SJCRH30 (cell line): Measurements from ENCODE around the gene APBA2. TPM values are rescaled to one million over a fixed set of nuclear protein-coding genes. Genes with fewer than 3 reads are reported as not detected.

Experiments
- DNase-seq, 2 experiments: peaks; one replicate each; pipeline ENCODE4 v3.0.0-alpha.2; 2015 to 2020
- H3K27ac ChIP-seq: fragments of 250-450 bp; sonication (Bioruptor Pico); 2 replicates; pipeline ENCODE4 v1.5.1; 2020; ENCODE audit warnings: mild to moderate bottlenecking, moderate library complexity
- H3K27me3 ChIP-seq: fragments of 250-450 bp; sonication (Bioruptor Pico); 2 replicates; pipeline ENCODE4 v1.5.1; 2020; ENCODE audit warnings: mild to moderate bottlenecking, moderate library complexity
- H3K36me3 ChIP-seq: fragments of 250-450 bp; sonication (Bioruptor Pico); 2 replicates; pipeline ENCODE4 v1.5.1; 2020; ENCODE audit warnings: mild to moderate bottlenecking, moderate library complexity
- H3K4me1 ChIP-seq: fragments of 250-450 bp; sonication (Bioruptor Pico); 2 replicates; pipeline ENCODE4 v1.5.1; 2020; ENCODE audit warnings: mild to moderate bottlenecking, moderate library complexity
- H3K4me3 ChIP-seq: fragments of 250-450 bp; sonication (Bioruptor Pico); 2 replicates; pipeline ENCODE4 v1.5.1; 2020; ENCODE audit warnings: mild to moderate bottlenecking, moderate library complexity
- H3K9me3 ChIP-seq: fragments of 250-450 bp; sonication (Bioruptor Pico); replicated peaks from 2 replicates; pipeline ENCODE4 v1.5.1; 2020; ENCODE audit warnings: mild to moderate bottlenecking, moderate library complexity
- total RNA-seq: library from RNA; depleted of rRNA; stranded (reverse); fragments of >200 nt; shearing (Covaris generic); gene quantifications from 2 replicates; pipeline ENCODE4 v1.2.3, GENCODE V29; 2014

APBA2 gene
- total RNA-seq, 1 experiment from 2014 or later: 11.9 TPM

DNA sequence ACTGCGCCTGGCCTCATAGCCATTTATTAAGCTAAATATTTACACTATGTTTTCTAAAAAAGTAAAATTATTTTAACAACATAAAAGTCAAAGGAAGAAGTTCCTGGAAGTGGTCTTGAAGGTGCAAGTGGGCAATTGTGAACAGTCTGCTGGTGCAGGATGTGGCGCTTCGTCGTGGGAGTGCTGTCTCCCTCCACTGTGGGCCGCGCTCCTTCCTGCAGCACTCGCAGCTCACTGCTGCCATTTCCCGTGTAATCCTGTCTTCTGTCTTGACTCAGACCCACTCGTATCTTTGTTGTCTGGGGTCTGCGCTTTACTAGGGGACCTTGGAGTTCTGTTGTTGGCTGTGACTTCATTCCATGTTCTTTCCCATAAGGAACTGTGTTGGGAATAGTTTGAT lies 56.3 kb downstream of the APBA2 start:
- no peaks in the 10 kb centered on the region for H3K4me1 ChIP-seq
- no peak overlapping the region for H3K4me3 ChIP-seq
- H3K9me3 ChIP-seq: no peaks in the 10 kb centered on the region
- no peaks in the 10 kb centered on the region for H3K27me3 ChIP-seq
- no peak overlapping the region for H3K27ac ChIP-seq
- DNase-seq: no peak
- H3K36me3 ChIP-seq: no peaks in the 10 kb centered on the region

DNA sequence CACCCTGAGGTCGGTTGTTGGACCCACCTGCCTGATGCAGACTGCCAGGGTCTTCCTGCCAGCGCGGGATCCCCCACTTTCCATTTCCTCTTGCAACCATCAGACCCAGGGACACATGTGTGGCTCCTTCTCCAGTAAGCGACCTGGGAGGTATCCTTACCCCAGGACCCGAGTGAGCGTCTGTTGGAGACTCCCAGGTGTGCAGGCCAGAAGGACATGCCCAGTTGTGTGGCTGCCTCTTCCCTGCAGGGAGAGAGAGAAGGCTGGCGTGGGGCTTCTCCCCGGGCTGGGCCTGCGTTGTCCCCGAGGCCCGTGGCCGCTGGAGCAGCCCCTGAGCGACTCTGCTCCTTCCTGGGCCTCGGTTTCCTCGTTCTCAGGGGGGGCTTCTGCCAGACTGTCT lies 56.8 kb downstream of the APBA2 start:
- DNase-seq: no peak
- no peak overlapping the region for H3K27ac ChIP-seq
- H3K9me3 ChIP-seq: no peaks in the 10 kb centered on the region
- no peak overlapping the region for H3K4me3 ChIP-seq
- no peaks in the 10 kb centered on the region for H3K4me1 ChIP-seq
- no peaks in the 10 kb centered on the region for H3K36me3 ChIP-seq
- no peaks in the 10 kb centered on the region for H3K27me3 ChIP-seq

DNA sequence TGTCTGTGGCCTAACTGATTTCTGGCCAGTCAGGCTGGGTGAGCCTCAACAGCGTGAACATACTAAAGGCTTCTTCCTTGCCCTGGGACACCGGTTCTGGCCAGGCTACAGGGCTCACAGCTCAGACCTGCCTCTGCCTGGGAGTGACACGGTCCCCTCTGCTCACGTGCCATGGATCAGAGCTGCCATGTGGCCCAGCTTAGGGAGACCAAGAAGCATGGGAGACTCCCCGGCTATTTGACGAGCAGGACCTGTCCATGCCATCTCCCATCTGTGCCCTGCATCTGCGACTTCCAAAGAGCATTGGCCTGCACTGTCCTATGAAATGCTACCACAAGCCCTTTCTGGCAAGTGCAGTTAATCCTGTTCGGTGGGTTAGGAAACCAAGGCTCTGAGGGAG lies 57.4 kb downstream of the APBA2 start:
- Histone ChIP-seq H3K27me3 (no peaks in the 10 kb centered on the region), H3K9me3 (no peaks in the 10 kb centered on the region), H3K4me3 (no peak overlapping the region), H3K27ac (no peak overlapping the region), H3K4me1 (peaks cover 3% of the 10 kb centered on the region; the same call in 1 of the 2 replicates), H3K36me3 (no peaks in the 10 kb centered on the region)
- no peak for DNase-seq

DNA sequence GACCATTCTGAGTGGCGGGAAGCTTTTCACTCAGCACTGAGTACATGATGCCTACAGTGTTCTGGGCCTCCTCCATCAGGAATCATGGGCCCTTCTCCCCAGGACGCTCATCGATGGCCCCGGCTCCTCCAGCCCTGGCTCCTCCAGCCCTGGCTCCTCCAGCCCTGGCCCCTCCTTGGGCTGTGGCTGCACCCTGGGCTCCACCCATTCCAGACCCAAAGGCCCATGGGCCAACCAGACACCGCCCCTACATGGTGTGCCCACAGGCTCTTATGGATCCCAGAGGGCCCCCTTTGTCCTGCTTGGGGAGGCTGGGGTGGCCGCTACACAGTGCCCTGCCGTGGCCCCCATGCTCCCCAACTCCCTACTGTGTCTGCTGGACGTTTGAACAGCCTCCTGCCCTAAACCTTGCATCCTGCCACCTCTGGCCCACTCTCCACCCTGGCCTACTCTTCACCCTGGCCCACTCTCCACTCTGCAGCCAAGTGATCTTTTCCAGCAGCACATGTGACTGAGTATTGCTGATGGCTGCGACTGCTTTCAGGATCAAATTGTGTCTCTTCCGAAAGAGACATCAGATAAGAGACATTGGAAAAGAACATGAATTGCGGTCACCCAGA lies 57.9 kb downstream of the APBA2 start:
- H3K27ac ChIP-seq: no peak overlapping the region
- no peak for DNase-seq
- H3K4me3 ChIP-seq: no peak overlapping the region
- no peaks in the 10 kb centered on the region for H3K27me3 ChIP-seq
- H3K36me3 ChIP-seq: no peaks in the 10 kb centered on the region
- H3K9me3 ChIP-seq: no peaks in the 10 kb centered on the region
- peaks cover 6% of the 10 kb centered on the region for H3K4me1 ChIP-seq

DNA sequence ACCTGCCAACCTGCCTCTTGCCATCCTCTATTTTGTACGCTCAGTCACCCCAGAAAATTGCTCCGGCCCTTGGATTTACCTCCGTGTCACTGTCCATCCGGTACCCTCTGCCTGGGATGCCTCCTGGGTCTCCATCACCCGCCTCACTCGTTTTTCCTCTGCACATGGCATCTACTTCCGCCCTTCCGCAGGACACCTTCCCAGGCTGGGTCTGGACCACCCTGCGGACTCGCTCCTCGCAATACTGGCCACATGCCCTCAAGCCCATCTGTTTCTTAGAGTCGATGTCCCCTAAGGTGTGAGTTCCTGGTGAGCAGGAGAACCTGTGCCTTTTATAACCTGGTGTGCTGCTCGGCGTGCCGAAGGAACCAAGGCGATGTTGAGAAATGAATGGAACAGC lies 58.5 kb downstream of the APBA2 start:
- Histone ChIP-seq H3K4me1 (peaks cover 9% of the 10 kb centered on the region), H3K27ac (no peak overlapping the region), H3K36me3 (no peaks in the 10 kb centered on the region), H3K9me3 (no peaks in the 10 kb centered on the region), H3K27me3 (no peaks in the 10 kb centered on the region), H3K4me3 (no peak overlapping the region)
- no peak for DNase-seq

DNA sequence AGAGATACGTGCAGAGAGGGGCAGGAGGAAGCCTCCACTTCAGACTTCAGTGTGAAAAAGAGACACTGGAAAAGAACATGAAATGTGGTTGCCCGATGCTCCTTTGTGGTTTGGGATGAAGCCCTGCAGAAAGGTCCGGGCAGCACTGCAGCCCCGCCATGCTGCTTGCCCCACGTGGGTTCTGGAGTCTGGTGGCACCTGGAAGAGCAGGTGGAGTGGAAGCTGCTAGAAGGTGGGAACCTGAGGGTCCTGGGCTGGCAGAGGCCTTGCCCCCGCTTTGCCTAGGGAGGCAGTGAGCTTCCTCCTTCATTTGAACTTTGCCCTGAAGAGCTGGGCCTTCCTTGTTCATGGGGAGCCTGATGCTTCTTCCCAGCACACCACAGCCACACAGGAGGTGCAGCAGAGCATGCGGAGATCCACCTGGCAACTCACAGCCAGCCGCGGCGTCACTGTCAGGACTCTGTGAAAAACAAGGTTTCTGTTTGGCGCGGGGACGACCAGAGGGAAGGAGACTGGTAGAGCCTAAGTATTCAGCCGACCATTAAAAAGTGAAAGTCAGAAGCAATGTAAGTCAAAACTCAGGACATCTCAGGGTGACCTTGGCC lies 59.0 kb downstream of the APBA2 start:
- Histone ChIP-seq H3K36me3 (no peaks in the 10 kb centered on the region), H3K27ac (no peak overlapping the region), H3K27me3 (no peaks in the 10 kb centered on the region), H3K4me3 (no peak overlapping the region), H3K9me3 (no peaks in the 10 kb centered on the region), H3K4me1 (peaks cover 9% of the 10 kb centered on the region)
- no peak for DNase-seq

DNA sequence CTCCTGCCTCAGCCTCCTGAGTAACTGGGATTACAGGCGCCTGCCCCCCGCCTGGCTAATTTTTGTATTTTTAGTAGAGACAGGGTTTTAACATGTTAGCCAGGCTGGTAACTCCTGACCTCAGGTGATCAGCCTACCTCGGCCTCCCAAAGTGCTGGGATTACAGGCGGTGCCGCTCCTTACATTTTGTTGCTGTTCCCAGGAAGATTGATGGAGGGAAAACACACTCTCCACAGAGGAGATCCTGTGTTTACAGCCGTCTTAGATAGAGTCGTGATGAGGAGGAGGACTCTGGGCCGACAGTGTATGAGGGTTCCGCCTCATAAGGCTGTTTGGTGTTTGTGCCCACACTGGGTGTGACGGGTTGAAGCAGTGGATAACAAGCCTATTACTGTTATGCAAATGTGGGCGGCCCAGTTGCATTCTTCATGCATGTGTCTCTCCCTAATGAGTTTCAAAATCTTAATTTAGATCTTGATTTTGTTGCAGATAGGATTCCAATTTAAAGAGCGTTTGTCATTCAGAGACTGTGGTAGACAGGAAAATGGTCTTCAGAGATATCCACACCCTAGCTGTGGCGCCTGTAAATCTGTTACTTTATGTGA lies 60.0 kb downstream of the APBA2 start:
- Histone ChIP-seq H3K4me3 (no peak overlapping the region), H3K27me3 (no peaks in the 10 kb centered on the region), H3K27ac (no peak overlapping the region), H3K36me3 (no peaks in the 10 kb centered on the region), H3K4me1 (peaks cover 9% of the 10 kb centered on the region), H3K9me3 (no peaks in the 10 kb centered on the region)
- DNase-seq: no peak

DNA sequence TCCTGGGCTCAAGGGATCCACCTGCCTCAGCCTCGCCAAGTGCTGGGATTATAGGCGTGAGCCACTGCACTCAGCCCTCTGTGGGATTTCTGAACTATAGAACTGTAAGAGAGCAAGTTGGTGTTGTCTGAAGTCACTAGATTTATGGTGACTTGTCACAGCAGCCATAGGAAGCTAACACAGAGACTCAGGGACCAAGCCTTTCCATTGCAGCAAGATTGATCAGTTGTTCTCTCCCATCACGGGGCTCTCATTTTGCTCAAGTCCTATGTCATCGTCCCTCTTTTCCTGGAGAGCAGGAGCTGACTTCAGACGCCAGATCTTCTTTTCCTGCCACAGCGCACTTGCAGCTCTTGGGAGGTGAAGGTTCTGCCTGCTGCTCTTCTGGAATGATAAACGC lies 61.0 kb downstream of the APBA2 start:
- H3K4me1 ChIP-seq: peaks cover 9% of the 10 kb centered on the region
- no peak overlapping the region for H3K27ac ChIP-seq
- no peak for DNase-seq

DNA sequence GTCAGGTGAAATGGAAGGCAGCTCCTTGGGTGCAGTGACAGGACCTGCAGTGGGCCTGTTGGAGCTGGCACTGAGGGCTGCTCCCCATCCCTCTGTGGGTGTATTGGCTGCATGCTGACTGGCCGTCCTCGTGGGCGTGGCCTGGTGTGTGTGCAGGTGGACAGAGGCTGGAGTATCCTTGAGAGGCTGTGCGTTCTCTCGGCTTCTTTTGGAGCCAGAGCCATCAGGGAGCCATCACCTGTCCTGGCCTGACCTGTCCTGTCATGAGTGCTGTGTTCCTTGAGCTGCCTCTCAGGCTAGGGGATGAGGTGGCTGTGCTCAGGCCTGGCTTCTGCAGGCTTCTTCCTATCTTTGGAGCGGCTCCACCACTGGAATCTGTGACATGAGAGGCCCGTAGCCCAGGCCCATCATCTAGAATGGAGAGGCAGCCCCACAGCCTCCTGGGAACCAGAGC lies 61.5 kb downstream of the APBA2 start:
- Histone ChIP-seq H3K27ac (no peak overlapping the region), H3K36me3 (no peaks in the 10 kb centered on the region), H3K27me3 (no peaks in the 10 kb centered on the region), H3K4me1 (peaks cover 9% of the 10 kb centered on the region), H3K9me3 (no peaks in the 10 kb centered on the region), H3K4me3 (no peak overlapping the region)
- DNase-seq: no peak

More for the DNA sequence above, 61.0 kb downstream of the APBA2 start:
- Histone ChIP-seq H3K36me3 (no peaks in the 10 kb centered on the region), H3K9me3 (no peaks in the 10 kb centered on the region), H3K27me3 (no peaks in the 10 kb centered on the region), H3K4me3 (no peak overlapping the region)

DNA sequence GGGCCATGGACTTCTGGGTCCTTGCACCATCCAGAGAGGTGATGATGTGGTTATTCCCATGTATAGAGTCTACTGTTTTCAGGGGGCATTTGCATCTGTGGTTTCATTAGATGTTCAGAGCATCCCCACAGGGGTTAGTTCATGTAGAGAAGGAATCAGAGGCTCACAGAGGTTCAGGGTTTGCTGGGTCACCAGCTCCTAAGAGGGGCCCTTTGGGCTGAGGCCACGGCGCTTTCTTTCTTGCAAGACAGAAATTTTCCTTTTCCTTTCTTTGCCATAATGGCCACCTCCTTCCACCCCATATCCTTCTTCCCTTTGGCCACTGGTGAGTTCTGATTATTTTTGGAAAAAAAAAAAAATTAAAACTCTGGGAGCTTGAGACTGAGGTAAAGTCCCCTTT lies 62.3 kb downstream of the APBA2 start:
- Histone ChIP-seq H3K9me3 (no peaks in the 10 kb centered on the region), H3K4me1 (peaks cover 12% of the 10 kb centered on the region), H3K4me3 (peak overlapping the region; percentile 26), H3K27me3 (no peaks in the 10 kb centered on the region), H3K27ac (peak overlapping the region; percentile 67; the same call in 1 of the 2 replicates), H3K36me3 (no peaks in the 10 kb centered on the region)
- DNase-seq: no peak

DNA sequence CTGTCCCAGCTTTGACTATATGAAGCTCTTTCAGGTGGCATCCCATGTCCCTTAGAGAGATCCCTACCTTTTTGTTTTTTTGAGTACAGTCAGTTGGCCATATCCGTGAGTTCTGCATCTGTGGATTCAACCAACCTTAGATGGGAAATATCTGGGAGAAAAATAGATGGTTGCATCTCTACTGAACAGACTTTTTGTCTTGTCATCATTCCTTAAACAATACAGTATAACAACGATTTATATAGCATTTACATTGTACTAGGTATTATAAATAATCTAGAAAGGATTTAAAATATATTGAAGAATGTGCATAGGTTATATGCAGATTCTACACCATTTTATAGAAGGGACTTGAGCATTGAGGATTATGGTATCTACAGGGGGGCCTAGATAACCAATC lies 65.1 kb downstream of the APBA2 start:
- no peak for DNase-seq
- no peak overlapping the region for H3K4me3 ChIP-seq
- no peaks in the 10 kb centered on the region for H3K27me3 ChIP-seq
- H3K4me1 ChIP-seq: peaks cover 37% of the 10 kb centered on the region
- no peaks in the 10 kb centered on the region for H3K36me3 ChIP-seq
- H3K9me3 ChIP-seq: no peaks in the 10 kb centered on the region
- no peak overlapping the region for H3K27ac ChIP-seq

DNA sequence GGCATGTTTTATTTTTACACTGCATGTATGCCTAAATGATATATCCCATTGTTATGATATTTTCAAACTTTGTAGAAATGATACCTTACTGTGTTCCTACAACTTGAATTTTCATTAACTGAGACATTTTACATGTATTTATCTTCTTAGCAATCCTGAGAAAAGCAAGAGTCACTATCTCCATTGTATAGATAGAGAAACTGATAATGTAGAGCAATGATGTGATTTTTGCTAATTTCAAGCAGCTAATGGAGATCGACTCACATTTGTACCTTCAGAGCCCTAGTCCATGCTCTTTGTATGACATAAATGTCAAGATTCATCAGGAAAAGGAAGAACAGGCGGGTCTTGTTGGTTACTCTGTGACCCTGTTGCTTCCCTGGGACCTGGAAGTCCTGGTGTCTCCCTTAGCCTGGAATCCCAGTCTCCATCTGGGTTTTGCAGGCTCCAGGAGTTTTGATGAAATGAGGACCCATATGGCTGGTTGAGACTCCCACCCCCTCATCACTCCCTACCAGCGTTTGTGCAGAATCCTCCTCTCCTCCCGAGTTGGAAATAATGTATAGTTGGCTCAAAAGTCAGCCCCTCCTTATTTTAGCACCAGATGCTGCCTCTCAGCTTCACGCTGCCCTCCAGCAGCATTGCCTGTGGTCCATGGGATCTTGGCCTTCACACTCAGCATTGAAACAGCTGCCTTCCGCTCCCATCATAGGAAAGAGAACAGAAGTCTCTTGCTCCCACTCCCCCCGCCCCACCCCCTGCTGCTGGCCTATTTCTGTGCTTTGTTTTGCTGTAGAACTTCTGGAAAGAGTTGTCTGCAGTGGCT lies 67.1 kb downstream of the APBA2 start:
- DNase-seq: peak; percentile 55 to 68

DNA sequence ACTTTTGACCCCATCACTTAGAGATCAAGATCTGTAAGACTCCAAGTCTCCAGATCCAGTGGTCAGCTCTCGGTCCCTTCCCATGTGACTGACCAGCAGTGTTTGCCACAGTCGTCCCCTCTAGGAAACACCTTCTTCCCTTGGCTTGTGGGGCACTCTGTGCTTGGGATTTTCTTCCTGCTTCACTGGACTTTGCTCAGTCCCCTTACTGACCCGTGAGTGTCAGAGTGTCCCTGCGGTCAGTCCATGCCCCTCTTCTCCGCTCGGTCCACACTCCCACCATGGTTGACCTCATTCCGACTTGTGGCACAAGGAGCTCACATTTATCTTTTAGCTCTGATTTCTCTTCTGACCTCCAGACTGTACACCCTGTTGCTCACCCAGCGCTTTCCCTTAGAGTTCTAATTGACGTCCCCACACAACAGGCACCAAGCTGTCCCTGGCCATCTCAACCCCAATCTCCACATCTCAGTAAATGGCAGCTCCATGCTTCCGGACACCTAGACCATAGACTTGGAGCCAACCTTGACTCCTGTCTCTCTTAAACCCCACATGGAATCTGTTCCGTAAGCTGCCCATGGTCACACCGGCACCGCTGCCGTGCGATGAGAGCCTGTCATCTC lies 67.9 kb downstream of the APBA2 start:
- Histone ChIP-seq H3K9me3 (no peaks in the 10 kb centered on the region), H3K27ac (no peak overlapping the region), H3K4me1 (peaks cover 34% of the 10 kb centered on the region), H3K27me3 (no peaks in the 10 kb centered on the region), H3K4me3 (no peak overlapping the region), H3K36me3 (no peaks in the 10 kb centered on the region)
- no peak for DNase-seq

More for the DNA sequence above, 67.1 kb downstream of the APBA2 start:
- no peaks in the 10 kb centered on the region for H3K36me3 ChIP-seq
- H3K9me3 ChIP-seq: no peaks in the 10 kb centered on the region
- peaks cover 38% of the 10 kb centered on the region for H3K4me1 ChIP-seq
- H3K27ac ChIP-seq: no peak overlapping the region
- no peaks in the 10 kb centered on the region for H3K27me3 ChIP-seq
- H3K4me3 ChIP-seq: no peak overlapping the region

DNA sequence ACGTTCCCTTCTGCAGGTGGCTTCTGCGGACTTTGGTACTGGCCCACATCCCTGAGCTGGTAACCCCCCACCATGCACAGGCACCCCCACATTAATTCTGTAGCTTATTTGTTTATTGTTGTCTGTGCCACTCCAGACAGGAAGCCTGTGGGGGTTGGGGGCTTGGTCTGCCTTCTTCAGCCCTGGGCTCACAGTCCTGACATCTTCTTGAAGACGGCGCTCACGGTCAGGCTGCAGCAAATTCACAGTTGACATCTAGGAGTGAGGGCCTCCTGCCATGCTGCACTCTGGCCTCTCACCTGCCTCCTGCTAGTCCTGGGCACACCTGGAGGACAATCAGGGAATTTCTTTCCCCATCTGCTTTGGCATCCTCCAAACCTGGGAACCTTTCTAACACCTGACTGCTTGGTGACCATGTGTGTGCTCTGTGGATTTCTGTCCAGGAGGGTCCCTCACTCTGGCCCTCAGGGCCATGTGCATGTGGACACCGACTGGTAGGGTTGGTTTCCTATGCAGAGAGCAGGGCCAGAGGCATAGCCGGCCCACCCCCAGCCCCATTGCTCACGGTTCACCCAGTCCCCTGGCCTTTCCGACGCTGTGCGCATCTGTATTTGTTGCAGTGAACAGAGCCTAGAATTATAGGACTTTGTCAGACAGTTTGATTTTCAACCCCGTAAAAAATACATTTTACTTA lies 68.8 kb downstream of the APBA2 start:
- H3K27me3 ChIP-seq: no peaks in the 10 kb centered on the region
- H3K27ac ChIP-seq: peak overlapping the region; percentile 39; the same call in 1 of the 2 replicates
- no peaks in the 10 kb centered on the region for H3K36me3 ChIP-seq
- H3K4me3 ChIP-seq: no peak overlapping the region
- DNase-seq: no peak
- H3K9me3 ChIP-seq: no peaks in the 10 kb centered on the region
- peaks cover 31% of the 10 kb centered on the region for H3K4me1 ChIP-seq
